HCT116 (cell line): Measurements from ENCODE around the gene LAMC3. TPM values are rescaled to one million over a fixed set of nuclear protein-coding genes. Genes with fewer than 3 reads are reported as not detected.

ENCODE experiments used
- ATAC-seq: fragments of 200-7000 bp; cut with Tn5 transposase; 2 replicates; pipeline ENCODE4 v1.9.1; 2020; ENCODE audit warnings: mild to moderate bottlenecking, moderate library complexity
- BruUV-seq: library from RNA; stranded (reverse); fragments of 400-500 nt; replicated peaks from 2 replicates; lab custom pipeline; 2021; lab: Mats Ljungman, UMichigan
- CTCF ChIA-PET: fragments of 300-600 bp; sonication (Branson Sonifier 250); formaldehyde crosslinking; loops from one replicate; lab custom pipeline; 2021; ENCODE audit warnings: antibody characterized with exemption; lab: Charles Lee
- POLR2A ChIA-PET: fragments of 300-600, 350-600 bp; sonication (Branson Sonifier 250); formaldehyde crosslinking; loops from one replicate; lab custom pipeline; 2021; ENCODE audit warnings: antibody characterized with exemption; lab: Charles Lee
- RAD21 ChIA-PET, 2 experiments: fragments of 300-600 bp; sonication (Branson Sonifier 250); formaldehyde crosslinking; loops; one replicate each; lab custom pipeline; 2023; ENCODE audit warnings: low total read pairs in 2 of 2; ENCODE audit not compliant: uncharacterized antibody in 2 of 2, unreplicated experiment in 2 of 2, low non-redundant PET in 1 of 2; lab: Charles Lee
- DNase-seq: peaks from one replicate; pipeline ENCODE4 v3.0.0-alpha.2; 2010; ENCODE audit warnings: low read depth, low spot score
- H2AFZ ChIP-seq: fragments of 200-600 bp; shearing (Covaris generic), sonication (generic); 2 replicates; pipeline ENCODE4 v1.6.1; 2017; ENCODE audit warnings: low read depth, mixed run types, mixed read lengths, antibody characterized with exemption, low read length; ENCODE audit not compliant: poor library complexity, severe bottlenecking
- H3K27ac ChIP-seq: 2 replicates; pipeline ENCODE4 v1.5.1; 2012; ENCODE audit warnings: low read depth, low read length
- H3K27me3 ChIP-seq: fragments of 200-600 bp; sonication (generic); 2 replicates; pipeline ENCODE4 v1.6.1; 2016; ENCODE audit warnings: mixed run types, low read length, mixed read lengths; ENCODE audit not compliant: insufficient read depth
- H3K36me3 ChIP-seq, 2 experiments: fragments of 200-500 bp in 1 of 2; fragments of 200-600 bp in 1 of 2; sonication (Bioruptor generic) in 1 of 2; sonication (generic) in 1 of 2; 2 replicates each; pipeline versions ENCODE4 v1.5.1 to v1.6.1; 2014 to 2016; ENCODE audit warnings: low read length in 2 of 2, inconsistent platforms in 1 of 2, mixed read lengths in 1 of 2, mixed run types in 1 of 2; ENCODE audit not compliant: insufficient read depth in 2 of 2, control insufficient read depth in 1 of 2
- H3K4me1 ChIP-seq, 2 experiments: fragments of 200-600 bp in 1 of 2; sonication (generic) in 1 of 2; 2 replicates each; pipeline versions ENCODE4 v1.5.1 to v1.6.1; 2012 to 2017; ENCODE audit warnings: low read length in 2 of 2, inconsistent platforms in 1 of 2, mild to moderate bottlenecking in 1 of 2, mixed read lengths in 1 of 2, mixed run types in 1 of 2, moderate library complexity in 1 of 2; ENCODE audit not compliant: insufficient read depth in 2 of 2, control insufficient read depth in 1 of 2
- H3K4me2 ChIP-seq: fragments of 200-600 bp; sonication (generic); 2 replicates; pipeline ENCODE4 v1.6.1; 2017; ENCODE audit warnings: mixed run types, low read length, mixed read lengths
- H3K4me3 ChIP-seq, 2 experiments: fragments of 200-600 bp in 1 of 2; sonication (generic) in 1 of 2; replicated peaks in 1 of 2; 2 replicates each; pipeline ENCODE4 v1.5.1; 2011 to 2016; ENCODE audit warnings: low read length in 2 of 2, control low read depth in 1 of 2, low read depth in 1 of 2, mild to moderate bottlenecking in 1 of 2, mixed read lengths in 1 of 2, mixed run types in 1 of 2
- H3K79me2 ChIP-seq: fragments of 200-600 bp; sonication (generic); 2 replicates; pipeline ENCODE4 v1.6.1; 2017; ENCODE audit warnings: mild to moderate bottlenecking, mixed run types, low read length, moderate library complexity, mixed read lengths; ENCODE audit not compliant: insufficient read depth
- H3K9ac ChIP-seq: fragments of 200-600 bp; sonication (generic); 2 replicates; pipeline ENCODE4 v1.6.1; 2016; ENCODE audit warnings: low read length, mixed read lengths
- H3K9me2 ChIP-seq: fragments of 200-600 bp; sonication (generic), shearing (Covaris generic); 2 replicates; pipeline ENCODE4 v1.6.1; 2017; ENCODE audit warnings: mixed run types, mild to moderate bottlenecking, moderate library complexity; ENCODE audit not compliant: insufficient read depth
- H3K9me3 ChIP-seq, 2 experiments: fragments of 200-500 bp in 1 of 2; fragments of 200-600 bp in 1 of 2; sonication (Bioruptor generic) in 1 of 2; sonication (generic) in 1 of 2; 2 replicates each; pipeline ENCODE4 v1.6.1; 2014 to 2017; ENCODE audit warnings: low read length in 2 of 2, mixed read lengths in 2 of 2, inconsistent platforms in 1 of 2, low read depth in 1 of 2, mild to moderate bottlenecking in 1 of 2, mixed run types in 1 of 2, moderate library complexity in 1 of 2; ENCODE audit not compliant: control insufficient read depth in 1 of 2, insufficient read depth in 1 of 2
- H4K20me1 ChIP-seq: fragments of 200-600 bp; sonication (generic), shearing (Covaris generic); 2 replicates; pipeline ENCODE4 v1.6.1; 2017; ENCODE audit warnings: mixed run types, mild to moderate bottlenecking, moderate library complexity; ENCODE audit not compliant: insufficient read depth
- CEBPB ChIP-seq: IDR thresholded peaks from 2 replicates; pipeline ENCODE4 v1.6.1; 2012; ENCODE audit warnings: low read depth
- EGR1 ChIP-seq: IDR thresholded peaks from 2 replicates; pipeline ENCODE4 v1.6.1; 2012; ENCODE audit warnings: low read depth
- ELF1 ChIP-seq: IDR thresholded peaks from 2 replicates; pipeline ENCODE4 v1.6.1; 2012; ENCODE audit warnings: low read depth, borderline replicate concordance
- EZH2 ChIP-seq: fragments of 200-600 bp; sonication (generic); IDR thresholded peaks from 2 replicates; pipeline ENCODE4 v1.6.1; 2017; ENCODE audit warnings: antibody characterized with exemption, mixed run types
- EZH2phosphoT487 ChIP-seq: fragments of 200-600 bp; IDR thresholded peaks from 2 replicates; pipeline ENCODE4 v1.6.1; 2018; ENCODE audit warnings: antibody characterized with exemption, borderline replicate concordance
- FOSL1 ChIP-seq: IDR thresholded peaks from 2 replicates; pipeline ENCODE4 v1.6.1; 2012; ENCODE audit warnings: low read depth
- JUND ChIP-seq: IDR thresholded peaks from 2 replicates; pipeline ENCODE4 v1.6.1; 2012
- MAX ChIP-seq: IDR thresholded peaks from 2 replicates; pipeline ENCODE4 v1.6.1; 2012
- POLR2A ChIP-seq: IDR thresholded peaks from 2 replicates; pipeline ENCODE4 v1.7.0; 2011; ENCODE audit warnings: borderline replicate concordance; ENCODE audit not compliant: insufficient read depth, insufficient read length; ENCODE audit errors: extremely low read depth
- RAD21 ChIP-seq: IDR thresholded peaks from 2 replicates; pipeline ENCODE4 v1.6.1; 2012; ENCODE audit warnings: low read depth, mild to moderate bottlenecking
- SP1 ChIP-seq: IDR thresholded peaks from 2 replicates; pipeline ENCODE4 v1.6.1; 2012; ENCODE audit warnings: low read depth
- ZNF274 ChIP-seq: fragments of 200-500 bp; sonication (Bioruptor generic); IDR thresholded peaks from 2 replicates; pipeline ENCODE4 v1.6.1; 2014; ENCODE audit warnings: mild to moderate bottlenecking, low read depth, low read length, inconsistent platforms
- intact Hi-C: fragments of 100-400 bp; cut with micrococcal nuclease; formaldehyde crosslinking; loops from 2 replicates; pipeline ENCODE4 v1.10.0; 2022
- total RNA-seq: library from RNA; stranded (reverse); gene quantifications from one replicate; pipeline ENCODE4 v1.2.1, GENCODE V29; 2021; ENCODE audit not compliant: unreplicated experiment
- TF ChIP-seq, protein P1 (sequence below): IDR thresholded peaks from 2 replicates; pipeline ENCODE4 v1.6.1; 2011; ENCODE audit warnings: mild to moderate bottlenecking, low read length, moderate library complexity; ENCODE audit not compliant: insufficient replicate concordance; ENCODE audit errors: extremely low read depth
- TF ChIP-seq, protein P2 (sequence below), 3 experiments: fragments of 200-600 bp in 1 of 3; sonication (generic) in 1 of 3; IDR thresholded peaks in 2 of 3; conservative IDR thresholded peaks in 1 of 3; 2 replicates each; pipeline ENCODE4 v1.5.1; 2012 to 2017; ENCODE audit warnings: low read depth in 2 of 3, low read length in 2 of 3, antibody characterized with exemption in 1 of 3, borderline replicate concordance in 1 of 3, control low read depth in 1 of 3, mild to moderate bottlenecking in 1 of 3, mixed read lengths in 1 of 3, mixed run types in 1 of 3, moderate library complexity in 1 of 3; ENCODE audit not compliant: insufficient read depth in 1 of 3

Gene LAMC3
- total RNA-seq, 1 experiment from 2014 or later, result 7.7 TPM

DNA sequence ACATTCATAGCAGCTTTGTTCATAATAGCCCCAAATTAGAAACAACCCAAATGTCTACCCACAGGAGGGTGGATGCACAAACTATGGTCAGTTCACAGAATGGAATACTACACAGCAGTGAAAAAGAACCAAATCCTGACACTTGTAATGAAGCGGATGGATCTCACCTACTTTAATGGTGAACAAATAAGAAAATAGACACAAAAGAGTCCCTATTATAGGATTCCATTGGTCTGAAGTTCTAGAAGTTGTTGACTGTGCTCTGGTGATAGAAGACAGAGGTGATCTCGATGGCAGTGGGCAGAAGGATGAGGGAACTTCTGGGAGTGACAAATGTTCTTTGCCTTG lies 20.6 kb upstream of the LAMC3 start:
- intact Hi-C loops, result no loop called here
- Histone ChIP-seq H3K27me3 (no peaks in the 10 kb centered on the region), H3K9me2 (no peaks in the 10 kb centered on the region), H3K36me3 (no peaks in the 10 kb centered on the region), H3K4me2 (no peak overlapping the region), H3K9ac (no peak overlapping the region), H4K20me1 (no peaks in the 10 kb centered on the region), H3K9me3 (no peaks in the 10 kb centered on the region), H2AFZ (no peak overlapping the region), H3K27ac (no peak overlapping the region), H3K4me3 (no peak overlapping the region), H3K4me1 (no peaks in the 10 kb centered on the region), H3K79me2 (no peaks in the 10 kb centered on the region)
- ChIA-PET CTCF (no interaction called here), RAD21 (no interaction called here), POLR2A (no interaction called here)
- DNase-seq (no peak), ATAC-seq (no peak)
- no TSS peak for BruUV-seq
- TF ChIP-seq FOSL1 (no peak), CEBPB (no peak), ZNF274 (no peak), EZH2phosphoT487 (no peak), RAD21 (no peak)
- TF ChIP-seq, protein P1, sequence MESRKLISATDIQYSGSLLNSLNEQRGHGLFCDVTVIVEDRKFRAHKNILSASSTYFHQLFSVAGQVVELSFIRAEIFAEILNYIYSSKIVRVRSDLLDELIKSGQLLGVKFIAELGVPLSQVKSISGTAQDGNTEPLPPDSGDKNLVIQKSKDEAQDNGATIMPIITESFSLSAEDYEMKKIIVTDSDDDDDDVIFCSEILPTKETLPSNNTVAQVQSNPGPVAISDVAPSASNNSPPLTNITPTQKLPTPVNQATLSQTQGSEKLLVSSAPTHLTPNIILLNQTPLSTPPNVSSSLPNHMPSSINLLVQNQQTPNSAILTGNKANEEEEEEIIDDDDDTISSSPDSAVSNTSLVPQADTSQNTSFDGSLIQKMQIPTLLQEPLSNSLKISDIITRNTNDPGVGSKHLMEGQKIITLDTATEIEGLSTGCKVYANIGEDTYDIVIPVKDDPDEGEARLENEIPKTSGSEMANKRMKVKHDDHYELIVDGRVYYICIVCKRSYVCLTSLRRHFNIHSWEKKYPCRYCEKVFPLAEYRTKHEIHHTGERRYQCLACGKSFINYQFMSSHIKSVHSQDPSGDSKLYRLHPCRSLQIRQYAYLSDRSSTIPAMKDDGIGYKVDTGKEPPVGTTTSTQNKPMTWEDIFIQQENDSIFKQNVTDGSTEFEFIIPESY, result no peak

- no peak overlapping the region for H2AFZ ChIP-seq
- no peaks in the 10 kb centered on the region for H3K27me3 ChIP-seq
- no peaks in the 10 kb centered on the region for H4K20me1 ChIP-seq
- BruUV-seq, result no TSS peak
- no peaks in the 10 kb centered on the region for H3K9me3 ChIP-seq
- CTCF ChIA-PET, result no interaction called here
- no peak overlapping the region for H3K9ac ChIP-seq
- no peaks in the 10 kb centered on the region for H3K9me2 ChIP-seq
- no peaks in the 10 kb centered on the region for H3K36me3 ChIP-seq
- RAD21 ChIA-PET, result no interaction called here
- DNase-seq, result no peak
- no peak for TF ChIP-seq MAX
- no peak for TF ChIP-seq EGR1
- TF ChIP-seq SP1, result no peak
- no peak for TF ChIP-seq RAD21
- TF ChIP-seq ELF1, result no peak
- no peak for TF ChIP-seq FOSL1
- TF ChIP-seq EZH2, result no peak
- no peak for TF ChIP-seq JUND
- no peak for TF ChIP-seq CEBPB
- TF ChIP-seq, protein P2, sequence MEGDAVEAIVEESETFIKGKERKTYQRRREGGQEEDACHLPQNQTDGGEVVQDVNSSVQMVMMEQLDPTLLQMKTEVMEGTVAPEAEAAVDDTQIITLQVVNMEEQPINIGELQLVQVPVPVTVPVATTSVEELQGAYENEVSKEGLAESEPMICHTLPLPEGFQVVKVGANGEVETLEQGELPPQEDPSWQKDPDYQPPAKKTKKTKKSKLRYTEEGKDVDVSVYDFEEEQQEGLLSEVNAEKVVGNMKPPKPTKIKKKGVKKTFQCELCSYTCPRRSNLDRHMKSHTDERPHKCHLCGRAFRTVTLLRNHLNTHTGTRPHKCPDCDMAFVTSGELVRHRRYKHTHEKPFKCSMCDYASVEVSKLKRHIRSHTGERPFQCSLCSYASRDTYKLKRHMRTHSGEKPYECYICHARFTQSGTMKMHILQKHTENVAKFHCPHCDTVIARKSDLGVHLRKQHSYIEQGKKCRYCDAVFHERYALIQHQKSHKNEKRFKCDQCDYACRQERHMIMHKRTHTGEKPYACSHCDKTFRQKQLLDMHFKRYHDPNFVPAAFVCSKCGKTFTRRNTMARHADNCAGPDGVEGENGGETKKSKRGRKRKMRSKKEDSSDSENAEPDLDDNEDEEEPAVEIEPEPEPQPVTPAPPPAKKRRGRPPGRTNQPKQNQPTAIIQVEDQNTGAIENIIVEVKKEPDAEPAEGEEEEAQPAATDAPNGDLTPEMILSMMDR (IDR thresholded peaks at IDR 0.05 in 2 of 3, conservative IDR thresholded peaks at IDR 0.05 in 1 of 3; ENCODE audit: borderline replicate concordance in 1 of 3, insufficient read depth in 1 of 3, low read depth in 2 of 3, low read length in 2 of 3), result no peak
- TF ChIP-seq EZH2phosphoT487, result no peak
- no peak for TF ChIP-seq POLR2A
- H3K4me2 ChIP-seq, result no peak overlapping the region
- ATAC-seq, result no peak
- no peak overlapping the region for H3K4me3 ChIP-seq
- H3K4me1 ChIP-seq, result no peaks in the 10 kb centered on the region
- H3K79me2 ChIP-seq, result no peaks in the 10 kb centered on the region
- intact Hi-C loops, result no loop called here
- POLR2A ChIA-PET, result no interaction called here
- no peak overlapping the region for H3K27ac ChIP-seq
Measured at GRCh38 chr9:130988905-130989304, 20.1 kb upstream of the LAMC3 start.
